Kidney (tissue), 14 donors: ENCODE data around the gene CCR4. TPM values are rescaled to one million over a fixed set of nuclear protein-coding genes. Genes with fewer than 3 reads are reported as not detected.

ENCODE experiments used
- DNase-seq, 5 donors: peaks; one replicate each; pipeline ENCODE4 v3.0.0-alpha.2; 2013 to 2020
- FAIRE-seq: peaks from 2 replicates; lab custom pipeline; 2012; peaks lifted over from hg19 to GRCh38; lab: Jason Lieb, UNC
- H3K27ac ChIP-seq, 2 donors: one replicate each; pipeline ENCODE4 v1.7.0; 2013; ENCODE audit warnings: low read depth in 2 of 2, low read length in 2 of 2, inconsistent platforms in 1 of 2
- H3K27me3 ChIP-seq: one replicate; pipeline ENCODE4 v1.7.1; 2013; ENCODE audit warnings: low read length, inconsistent platforms; ENCODE audit not compliant: control insufficient read depth, insufficient read depth
- H3K36me3 ChIP-seq, 3 donors: one replicate each; pipeline versions ENCODE4 v1.7.0 to v1.7.1; 2013; ENCODE audit warnings: low read length in 3 of 3, control low read depth in 1 of 3, inconsistent platforms in 1 of 3; ENCODE audit not compliant: insufficient read depth in 3 of 3, control insufficient read depth in 2 of 3
- H3K4me1 ChIP-seq, 3 donors: one replicate each; pipeline versions ENCODE4 v1.7.0 to v1.7.1; 2013; ENCODE audit warnings: low read length in 3 of 3, inconsistent platforms in 1 of 3, low read depth in 1 of 3; ENCODE audit not compliant: control insufficient read depth in 2 of 3, insufficient read depth in 2 of 3
- H3K4me3 ChIP-seq, 3 donors: one replicate each; pipeline versions ENCODE4 v1.7.0 to v1.8.1; 2013; ENCODE audit warnings: low read length in 3 of 3, control low read depth in 1 of 3, inconsistent platforms in 1 of 3
- H3K9ac ChIP-seq, 3 donors: one replicate each; pipeline versions ENCODE4 v1.7.0 to v1.7.1; 2013; ENCODE audit warnings: low read length in 3 of 3, control low read depth in 1 of 3, inconsistent platforms in 1 of 3
- H3K9me3 ChIP-seq, 3 donors: one replicate each; pipeline versions ENCODE4 v1.7.0 to v1.7.1; 2013; ENCODE audit warnings: low read length in 3 of 3, control low read depth in 1 of 3, inconsistent platforms in 1 of 3; ENCODE audit not compliant: control insufficient read depth in 2 of 3, insufficient read depth in 1 of 3
- CTCF ChIP-seq: IDR thresholded peaks from 3 replicates; pipeline ENCODE4 v1.5.1; 2012; ENCODE audit warnings: mild to moderate bottlenecking, moderate library complexity, borderline replicate concordance; ENCODE audit not compliant: insufficient read depth; ENCODE audit errors: extremely low read depth
- intact Hi-C: fragments of 100-400 bp; cut with DNase I; formaldehyde crosslinking; loops from one replicate; pipeline ENCODE4 v1.11.1; 2022
- polyA plus RNA-seq: library from polyadenylated mRNA; stranded (reverse); fragments of 350-450 nt; fragmentation: Illumina TruSeq; extraction: RNeasy Lipid Tissue Mini Kit (QIAGEN cat#74804); gene quantifications from one replicate; pipeline ENCODE4 v1.2.3, GENCODE V29; 2014; ENCODE audit warnings: low read depth, low replicate concordance; ENCODE audit not compliant: insufficient read depth
- total RNA-seq: library from RNA; stranded (reverse); fragmentation: NEBNext Ultra II Directional; extraction: Animal tissue kit (Norgen Biotek cat#: 25700); gene quantifications from one replicate; pipeline ENCODE4 v1.2.1, GENCODE V29; 2021
- donor health status: control.
- donor health status: control.
- donor health status: control.
- donor health status: control.
- donor health status: control.
- donor health status: DM: yes; HTN: yes; CAD: no.
- donor health status: Normal renal cell carcinoma (clear cell type).

Gene CCR4
- total and polyA plus RNA-seq, 2 donors from 2014 or later: 2.3 TPM; not detected in 1

GRCh38 chr3:32947789-32948238 is 3.6 kb upstream of the CCR4 start:
- no peaks in the 10 kb centered on the region for H3K36me3 ChIP-seq
- DNase-seq (peak; percentile 80 to 92 (median 89)), FAIRE-seq (no peak)
- H3K27ac ChIP-seq: no peak overlapping the region
- H3K4me3 ChIP-seq: no peak overlapping the region
- no peaks in the 10 kb centered on the region for H3K9me3 ChIP-seq
- peak; percentile 81 for TF ChIP-seq CTCF
- no peaks in the 10 kb centered on the region for H3K4me1 ChIP-seq
- intact Hi-C loops: no loop called here
- no peak overlapping the region for H3K9ac ChIP-seq
- H3K27me3 ChIP-seq: no peaks in the 10 kb centered on the region

- FAIRE-seq (no peak), DNase-seq (no peak)
- TF ChIP-seq CTCF: no peak
- Histone ChIP-seq H3K36me3 (no peaks in the 10 kb centered on the region), H3K9ac (no peak overlapping the region), H3K4me1 (no peaks in the 10 kb centered on the region), H3K9me3 (no peaks in the 10 kb centered on the region), H3K4me3 (no peak overlapping the region), H3K27me3 (no peaks in the 10 kb centered on the region), H3K27ac (no peak overlapping the region)
- intact Hi-C loops: no loop called here
Observed at GRCh38 chr3:32948625-32949445, 2.6 kb upstream of the CCR4 start.

- FAIRE-seq (no peak), DNase-seq (no peak)
- H3K4me1 ChIP-seq: no peaks in the 10 kb centered on the region
- H3K36me3 ChIP-seq: no peaks in the 10 kb centered on the region
- no peak for TF ChIP-seq CTCF
- no peaks in the 10 kb centered on the region for H3K27me3 ChIP-seq
- H3K27ac ChIP-seq: no peak overlapping the region
- intact Hi-C loops: no loop called here
- no peak overlapping the region for H3K9ac ChIP-seq
- H3K4me3 ChIP-seq: no peak overlapping the region
- no peaks in the 10 kb centered on the region for H3K9me3 ChIP-seq
Observed at GRCh38 chr3:32950516-32950915, 928 bp upstream of the CCR4 start.
